ENCODE measurements around the gene TINAGL1. TPM values are rescaled to one million over a fixed set of nuclear protein-coding genes. Genes with fewer than 3 reads are reported as not detected.
A peak's percentile ranks its signal among the peaks of the same experiment; 100 is the strongest.

TINAGL1 gene
- total RNA-seq, 6 donors from 2014 or later: 71.3 to 191 (median 120) TPM

DNA sequence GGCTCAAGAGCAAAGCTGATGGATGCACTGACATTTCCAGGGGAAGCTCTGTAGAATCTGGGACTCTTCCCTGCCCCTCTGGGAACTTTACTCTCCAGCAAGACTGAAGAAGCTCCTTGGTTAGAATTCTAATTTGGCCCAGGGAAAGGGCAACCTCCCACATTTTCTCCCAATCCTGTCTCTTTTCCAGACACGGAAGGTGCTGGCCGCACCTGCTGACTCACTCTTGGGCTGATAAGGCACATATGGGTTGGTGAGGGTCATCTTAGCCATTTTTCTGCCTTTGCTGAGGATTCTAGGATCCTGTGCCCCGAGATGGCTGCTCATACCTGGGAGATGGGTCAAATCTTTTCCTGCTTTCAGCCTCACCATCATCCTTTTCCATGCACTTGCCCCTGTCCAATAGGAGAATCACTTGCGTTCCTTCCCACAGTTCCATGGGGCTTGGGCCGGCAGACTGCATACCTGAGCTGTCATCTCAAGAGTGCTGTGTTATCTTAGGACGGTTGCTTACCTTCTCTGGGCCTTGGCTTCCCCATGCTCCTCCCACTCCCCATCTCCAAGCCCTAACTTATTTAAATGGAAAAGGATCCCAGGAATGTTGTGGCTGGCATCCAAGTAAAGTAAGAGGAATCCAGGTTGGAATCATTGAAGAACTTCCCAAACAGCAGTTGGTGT lies 1.3 kb downstream of the TINAGL1 start:
- ATAC-seq (ENCODE audit: low FRiP score in 2 of 2): no peak
- DNase-seq: no peak

DNA sequence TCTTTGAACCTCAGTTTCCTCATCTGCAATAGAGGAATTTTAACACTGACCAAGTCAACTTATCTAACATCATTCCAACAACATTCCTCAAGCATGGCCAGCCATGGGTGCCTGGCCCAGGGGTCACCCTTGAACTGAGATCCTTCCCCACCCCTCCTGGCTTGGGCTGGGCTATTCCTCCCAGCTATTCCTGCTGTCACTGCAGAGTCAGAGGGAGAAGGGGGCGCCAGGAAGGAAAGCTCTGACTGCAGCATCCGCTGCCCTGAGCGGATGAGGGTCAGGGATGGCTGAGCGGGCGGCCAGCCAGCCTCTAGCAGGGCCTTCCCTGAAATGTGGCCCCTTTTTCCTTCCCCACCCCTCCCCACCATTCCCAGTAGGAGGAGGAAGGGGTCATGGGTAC lies 3.1 kb downstream of the TINAGL1 start:
- H3K36me3 ChIP-seq: peaks cover 0 to 20% (median under 1%) of the 10 kb centered on the region in 4 donors
- ATAC-seq (ENCODE audit: low FRiP score in 2 of 2): no peak
- DNase-seq: no peak
- H3K9me3 ChIP-seq: no peaks in the 10 kb centered on the region
- no peaks in the 10 kb centered on the region for H3K27me3 ChIP-seq
- H3K4me1 ChIP-seq: peaks cover 50 to 53% (median 51%) of the 10 kb centered on the region in 4 donors
- WGBS, 2 donors: 43 to 74% methylated on average over 3 to 5 of the region's 5 CpGs
- H3K27ac ChIP-seq: peak overlapping the region; percentile 73 to 85 (median 79)
- peak overlapping the region; percentile 11 to 40 (median 28) for H3K4me3 ChIP-seq
- TF ChIP-seq EP300 (IDR thresholded peaks at IDR 0.05) (no peak), POLR2AphosphoS5 (IDR thresholded peaks at IDR 0.05) (peak in 1 of 2 donors; percentile 1)

More for the DNA sequence above, 1.3 kb downstream of the TINAGL1 start:
- no peaks in the 10 kb centered on the region for H3K27me3 ChIP-seq
- 35 to 58% methylated on average over 6 of the region's 6 CpGs for WGBS, 2 donors
- H3K4me3 ChIP-seq: peak overlapping the region; percentile 33 to 65 (median 44)
- H3K4me1 ChIP-seq: peaks cover 49 to 54% (median 52%) of the 10 kb centered on the region in 4 donors
- peak overlapping the region; percentile 80 to 91 (median 88) for H3K27ac ChIP-seq
- no peaks in the 10 kb centered on the region for H3K9me3 ChIP-seq
- TF ChIP-seq, protein P1, sequence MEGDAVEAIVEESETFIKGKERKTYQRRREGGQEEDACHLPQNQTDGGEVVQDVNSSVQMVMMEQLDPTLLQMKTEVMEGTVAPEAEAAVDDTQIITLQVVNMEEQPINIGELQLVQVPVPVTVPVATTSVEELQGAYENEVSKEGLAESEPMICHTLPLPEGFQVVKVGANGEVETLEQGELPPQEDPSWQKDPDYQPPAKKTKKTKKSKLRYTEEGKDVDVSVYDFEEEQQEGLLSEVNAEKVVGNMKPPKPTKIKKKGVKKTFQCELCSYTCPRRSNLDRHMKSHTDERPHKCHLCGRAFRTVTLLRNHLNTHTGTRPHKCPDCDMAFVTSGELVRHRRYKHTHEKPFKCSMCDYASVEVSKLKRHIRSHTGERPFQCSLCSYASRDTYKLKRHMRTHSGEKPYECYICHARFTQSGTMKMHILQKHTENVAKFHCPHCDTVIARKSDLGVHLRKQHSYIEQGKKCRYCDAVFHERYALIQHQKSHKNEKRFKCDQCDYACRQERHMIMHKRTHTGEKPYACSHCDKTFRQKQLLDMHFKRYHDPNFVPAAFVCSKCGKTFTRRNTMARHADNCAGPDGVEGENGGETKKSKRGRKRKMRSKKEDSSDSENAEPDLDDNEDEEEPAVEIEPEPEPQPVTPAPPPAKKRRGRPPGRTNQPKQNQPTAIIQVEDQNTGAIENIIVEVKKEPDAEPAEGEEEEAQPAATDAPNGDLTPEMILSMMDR (IDR thresholded peaks at IDR 0.05): no peak
- no peak for TF ChIP-seq EP300 (IDR thresholded peaks at IDR 0.05)
- TF ChIP-seq POLR2AphosphoS5 (IDR thresholded peaks at IDR 0.05): no peak
- no peak for TF ChIP-seq POLR2A (IDR thresholded peaks at IDR 0.05)
- H3K36me3 ChIP-seq: peaks cover 0 to 9% (median 0%) of the 10 kb centered on the region in 4 donors

DNA sequence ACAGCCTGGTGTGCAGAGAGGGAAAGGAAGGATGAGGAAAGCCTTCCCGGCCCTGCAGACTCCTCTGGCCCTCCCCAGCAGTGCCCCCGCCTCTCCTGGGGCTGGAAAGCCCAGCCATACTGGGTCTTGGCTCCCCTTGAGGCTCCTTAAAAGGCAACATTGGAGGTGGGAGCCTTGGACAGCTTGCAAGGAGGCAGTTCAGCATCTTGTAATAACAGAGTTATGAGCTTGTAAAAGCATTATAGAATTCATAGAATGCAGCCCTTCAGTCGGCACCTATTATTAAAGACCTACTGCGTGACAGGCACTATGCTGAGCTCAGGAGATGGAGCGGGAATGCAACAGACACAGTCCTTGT lies 4.2 kb downstream of the TINAGL1 start:
- no peak for TF ChIP-seq EP300 (IDR thresholded peaks at IDR 0.05)
- no peak for TF ChIP-seq POLR2AphosphoS5 (IDR thresholded peaks at IDR 0.05)
- TF ChIP-seq, protein P1 (IDR thresholded peaks at IDR 0.05): no peak
- no peak for TF ChIP-seq POLR2A (IDR thresholded peaks at IDR 0.05)
- Histone ChIP-seq H3K9me3 (no peaks in the 10 kb centered on the region), H3K36me3 (peaks cover 0 to 31% (median 11%) of the 10 kb centered on the region in 4 donors), H3K4me3 (peak overlapping the region in 2 of 4 donors; percentile 32 to 40), H3K27me3 (no peaks in the 10 kb centered on the region), H3K4me1 (peaks cover 49 to 51% (median 50%) of the 10 kb centered on the region in 4 donors), H3K27ac (peak overlapping the region; percentile 73 to 85 (median 79))
- 67 to 70% methylated on average over 3 to 5 of the region's 5 CpGs for WGBS, 2 donors
- ATAC-seq (ENCODE audit: low FRiP score in 2 of 2) (no peak), DNase-seq (no peak)

DNA sequence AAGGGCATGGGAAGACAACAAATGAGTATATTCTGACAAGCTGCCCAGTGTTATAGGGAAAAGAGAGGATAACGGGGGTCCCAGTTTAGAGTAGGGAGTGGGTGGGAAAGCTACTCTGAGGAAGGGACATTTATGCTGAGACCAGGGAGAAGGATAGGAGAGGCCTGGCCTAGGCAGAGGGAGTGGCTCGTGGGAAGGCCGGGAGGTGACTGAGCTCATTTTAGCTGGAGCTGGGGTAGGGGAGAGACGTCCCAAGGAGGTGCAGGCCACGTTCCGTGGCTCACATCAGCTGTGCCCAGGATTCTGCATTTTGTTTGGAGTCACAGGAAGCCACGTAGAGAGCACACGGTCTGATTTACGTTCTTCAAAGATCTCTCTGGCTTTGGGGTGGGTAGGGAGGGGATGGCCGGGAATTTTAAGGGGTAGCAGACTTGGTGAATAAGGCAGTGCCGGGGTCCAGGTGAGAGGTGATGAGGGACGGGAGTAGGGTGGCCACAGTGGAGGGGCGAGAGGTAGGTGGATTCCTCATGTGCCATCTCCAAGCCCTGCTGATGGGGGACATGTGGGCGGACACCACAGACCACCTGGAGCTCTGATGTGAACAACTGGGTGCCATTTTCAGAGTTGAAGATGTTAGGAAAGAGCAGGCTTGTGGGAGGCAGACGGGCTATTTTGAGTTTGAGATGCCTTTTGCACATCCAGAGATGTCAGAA lies 4.7 kb downstream of the TINAGL1 start:
- DNase-seq (no peak), ATAC-seq (ENCODE audit: low FRiP score in 2 of 2) (no peak)
- Histone ChIP-seq H3K36me3 (peaks cover 0 to 37% (median 13%) of the 10 kb centered on the region in 4 donors), H3K4me3 (peak overlapping the region in 2 of 4 donors; percentile 1 to 40), H3K9me3 (no peaks in the 10 kb centered on the region), H3K27me3 (no peaks in the 10 kb centered on the region), H3K4me1 (peaks cover 45 to 50% (median 46%) of the 10 kb centered on the region in 4 donors), H3K27ac (peak overlapping the region; percentile 73 to 85 (median 79))
- TF ChIP-seq POLR2A (IDR thresholded peaks at IDR 0.05) (no peak), EP300 (IDR thresholded peaks at IDR 0.05) (no peak), POLR2AphosphoS5 (IDR thresholded peaks at IDR 0.05) (no peak)
- TF ChIP-seq, protein P1 (IDR thresholded peaks at IDR 0.05): no peak
- WGBS, 2 donors: 88 to 93% methylated on average over 15 of the region's 15 CpGs
